ENCODE results near the gene HLA-DQA1. TPM values are rescaled to one million over a fixed set of nuclear protein-coding genes. Genes with fewer than 3 reads are reported as not detected.

HLA-DQA1 gene
- total RNA-seq, 2 experiments from 2014 or later: 0.79 to 32.3 TPM

DNA sequence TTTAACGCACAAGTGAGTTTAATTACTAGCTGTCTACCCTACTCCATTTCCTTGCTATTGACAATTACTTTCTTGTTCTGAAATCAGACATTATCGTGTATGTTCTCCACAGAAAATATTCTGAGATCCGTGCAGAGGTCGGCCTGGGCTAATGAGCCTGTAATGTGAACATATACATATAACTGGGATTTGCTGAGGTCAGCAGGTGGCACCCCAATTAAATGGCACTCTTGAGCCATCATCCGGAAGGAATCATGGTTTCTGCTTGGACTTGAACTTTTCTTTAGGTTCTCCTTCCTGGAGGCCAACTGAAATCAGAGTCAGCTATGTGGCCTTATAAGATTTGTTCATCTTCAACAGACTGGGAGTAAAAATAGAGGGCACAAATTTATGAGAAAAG is 25.6 kb downstream of the HLA-DQA1 start:
- Histone ChIP-seq H3K36me3 (ENCODE audit: insufficient read depth, low read length) (no peaks in the 10 kb centered on the region), H3K79me2 (ENCODE audit: insufficient read depth, low read depth, low read length) (no peaks in the 10 kb centered on the region), H4K20me1 (ENCODE audit: insufficient read depth, low read length) (no peaks in the 10 kb centered on the region), H3K4me1 (ENCODE audit: insufficient read depth, low read length, poor library complexity, severe bottlenecking) (peaks cover 40% of the 10 kb centered on the region), H2AFZ (ENCODE audit: low read length) (no peak overlapping the region), H3K27ac (ENCODE audit: low read depth, low read length, poor library complexity, severe bottlenecking) (no peak overlapping the region), H3K4me2 (ENCODE audit: low read length) (no peak overlapping the region), H3K9me3 (ENCODE audit: low read length) (no peaks in the 10 kb centered on the region), H3K9me2 (ENCODE audit: insufficient read depth, low read length) (no peaks in the 10 kb centered on the region), H3K4me3 (ENCODE audit: low read depth, low read length, poor library complexity, severe bottlenecking) (no peak overlapping the region)
- no peak for DNase-seq (ENCODE audit: low spot score)
- TF ChIP-seq CTCF (conservative IDR thresholded peaks at IDR 0.05; ENCODE audit: low read length) (no peak), EZH2phosphoT487 (IDR thresholded peaks at IDR 0.05; ENCODE audit: borderline replicate concordance, low read depth, low read length) (no peak)
- no TSS peak for BruUV-seq (replicated peaks)
- ChIA-PET POLR2A (no interaction called here), CTCF (ENCODE audit: unreplicated experiment) (no interaction called here)
- intact Hi-C loops (cut with micrococcal nuclease; ENCODE audit: unreplicated experiment): no loop called here

- H3K27ac ChIP-seq (ENCODE audit: low read depth, low read length, poor library complexity, severe bottlenecking): no peak overlapping the region
- H3K9me3 ChIP-seq (ENCODE audit: low read length): no peaks in the 10 kb centered on the region
- CTCF ChIA-PET (ENCODE audit: unreplicated experiment): interaction anchor here (0.6 kb wide), 1 partner anchor 97 kb away, joined by 3 read pairs; no protein-coding TSS in a partner anchor
- H3K4me2 ChIP-seq (ENCODE audit: low read length): no peak overlapping the region
- DNase-seq (ENCODE audit: low spot score): no peak
- no peak overlapping the region for H2AFZ ChIP-seq (ENCODE audit: low read length)
- intact Hi-C loops (cut with micrococcal nuclease; ENCODE audit: unreplicated experiment): no loop called here
- H3K79me2 ChIP-seq (ENCODE audit: insufficient read depth, low read depth, low read length): no peaks in the 10 kb centered on the region
- POLR2A ChIA-PET: no interaction called here
- peaks cover 37% of the 10 kb centered on the region for H3K4me1 ChIP-seq (ENCODE audit: insufficient read depth, low read length, poor library complexity, severe bottlenecking)
- H4K20me1 ChIP-seq (ENCODE audit: insufficient read depth, low read length): no peaks in the 10 kb centered on the region
- no peaks in the 10 kb centered on the region for H3K36me3 ChIP-seq (ENCODE audit: insufficient read depth, low read length)
- BruUV-seq (replicated peaks): no TSS peak
- no peak overlapping the region for H3K4me3 ChIP-seq (ENCODE audit: low read depth, low read length, poor library complexity, severe bottlenecking)
- TF ChIP-seq CTCF (conservative IDR thresholded peaks at IDR 0.05; ENCODE audit: low read length) (no peak), EZH2phosphoT487 (IDR thresholded peaks at IDR 0.05; ENCODE audit: borderline replicate concordance, low read depth, low read length) (no peak)
- H3K9me2 ChIP-seq (ENCODE audit: insufficient read depth, low read length): no peaks in the 10 kb centered on the region
Measured at GRCh38 chr6:32664354-32664753, 27.1 kb downstream of the HLA-DQA1 start.

- H3K9me2 ChIP-seq (ENCODE audit: insufficient read depth, low read length): no peaks in the 10 kb centered on the region
- no peaks in the 10 kb centered on the region for H3K79me2 ChIP-seq (ENCODE audit: insufficient read depth, low read depth, low read length)
- DNase-seq (ENCODE audit: low spot score): no peak
- ChIA-PET CTCF (ENCODE audit: unreplicated experiment) (interaction anchor here (0.6 kb wide), 1 partner anchor 97 kb away, joined by 3 read pairs; no protein-coding TSS in a partner anchor), POLR2A (no interaction called here)
- H3K27ac ChIP-seq (ENCODE audit: low read depth, low read length, poor library complexity, severe bottlenecking): no peak overlapping the region
- H3K4me1 ChIP-seq (ENCODE audit: insufficient read depth, low read length, poor library complexity, severe bottlenecking): peaks cover 34% of the 10 kb centered on the region
- no peak overlapping the region for H3K4me3 ChIP-seq (ENCODE audit: low read depth, low read length, poor library complexity, severe bottlenecking)
- TF ChIP-seq EZH2phosphoT487 (IDR thresholded peaks at IDR 0.05; ENCODE audit: borderline replicate concordance, low read depth, low read length): no peak
- no peak for TF ChIP-seq CTCF (conservative IDR thresholded peaks at IDR 0.05; ENCODE audit: low read length)
- intact Hi-C loops (cut with micrococcal nuclease; ENCODE audit: unreplicated experiment): no loop called here
- H2AFZ ChIP-seq (ENCODE audit: low read length): no peak overlapping the region
- no peaks in the 10 kb centered on the region for H4K20me1 ChIP-seq (ENCODE audit: insufficient read depth, low read length)
- BruUV-seq (replicated peaks): no TSS peak
- H3K36me3 ChIP-seq (ENCODE audit: insufficient read depth, low read length): no peaks in the 10 kb centered on the region
- H3K9me3 ChIP-seq (ENCODE audit: low read length): no peaks in the 10 kb centered on the region
- peak overlapping the region; percentile 76; the same call in 1 of the 2 replicates for H3K4me2 ChIP-seq (ENCODE audit: low read length)
Measured at GRCh38 chr6:32664827-32665362, 27.7 kb downstream of the HLA-DQA1 start.

Measured in OCI-LY7 (cell line).